Hepatocyte (in vitro differentiated cells): ENCODE data around the gene HAND2. TPM values are rescaled to one million over a fixed set of nuclear protein-coding genes. Genes with fewer than 3 reads are reported as not detected.

Experiments used
- DNase-seq: peaks from one replicate; pipeline ENCODE4 v3.0.0-alpha.2; 2016; ENCODE audit warnings: low spot score
- H2AFZ ChIP-seq: fragments of 200-600 bp; sonication (generic); 2 replicates; pipeline ENCODE4 v1.6.0; 2016; ENCODE audit warnings: antibody characterized with exemption, mild to moderate bottlenecking
- H3K27ac ChIP-seq: fragments of 200-600 bp; sonication (generic); 2 replicates; pipeline ENCODE4 v1.5.1; 2016; ENCODE audit warnings: mild to moderate bottlenecking
- H3K27me3 ChIP-seq: fragments of 200-600 bp; sonication (generic); 2 replicates; pipeline ENCODE4 v1.6.1; 2016
- H3K36me3 ChIP-seq: fragments of 200-600 bp; sonication (generic); replicated peaks from 2 replicates; pipeline ENCODE4 v1.5.1; 2016; ENCODE audit warnings: low read depth; ENCODE audit not compliant: insufficient read depth
- H3K4me1 ChIP-seq: fragments of 200-600 bp; sonication (generic); 2 replicates; pipeline ENCODE4 v1.5.1; 2016; ENCODE audit warnings: mild to moderate bottlenecking, moderate library complexity; ENCODE audit not compliant: insufficient read depth
- H3K4me2 ChIP-seq: fragments of 200-600 bp; sonication (generic); 2 replicates; pipeline ENCODE4 v1.6.0; 2016
- H3K4me3 ChIP-seq: fragments of 200-600 bp; sonication (generic); 2 replicates; pipeline ENCODE4 v1.5.1; 2016; ENCODE audit warnings: mild to moderate bottlenecking
- H3K79me2 ChIP-seq: fragments of 200-600 bp; sonication (generic); 2 replicates; pipeline ENCODE4 v1.6.0; 2017; ENCODE audit warnings: mild to moderate bottlenecking
- H3K9me2 ChIP-seq: fragments of 200-600 bp; sonication (generic); replicated peaks from 2 replicates; pipeline ENCODE4 v1.6.0; 2017; ENCODE audit warnings: mild to moderate bottlenecking; ENCODE audit not compliant: insufficient read depth
- H3K9me3 ChIP-seq: fragments of 200-600 bp; sonication (generic); 2 replicates; pipeline ENCODE4 v1.5.1; 2016; ENCODE audit warnings: low read depth, mild to moderate bottlenecking
- H4K20me1 ChIP-seq: fragments of 200-600 bp; sonication (generic); 2 replicates; pipeline ENCODE4 v1.6.0; 2016; ENCODE audit warnings: mild to moderate bottlenecking; ENCODE audit not compliant: insufficient read depth, poor library complexity, severe bottlenecking
- EZH2 ChIP-seq: fragments of 200-600 bp; sonication (generic); IDR thresholded peaks from 2 replicates; pipeline ENCODE4 v1.6.1; 2016; ENCODE audit warnings: antibody characterized with exemption, mild to moderate bottlenecking, borderline replicate concordance
- EZH2phosphoT487 ChIP-seq: fragments of 200-600 bp; sonication (generic); IDR thresholded peaks from one replicate; pipeline ENCODE4 v1.6.1; 2018; ENCODE audit warnings: antibody characterized with exemption, mild to moderate bottlenecking, low read depth, moderate library complexity; ENCODE audit not compliant: unreplicated experiment, severe bottlenecking
- WGBS: methylation state at CpG from one replicate; pipeline ENCODE4 v1.1.6; 2016; ENCODE audit warnings: low lambda C conversion rate; ENCODE audit errors: missing lambda C conversion rate; 5-methylcytosine and 5-hydroxymethylcytosine counted together
- polyA plus RNA-seq: library from polyadenylated mRNA; unstranded; fragments of >200 nt; fragmentation: Nextera tagmentation; extraction: Ambion mirVana; gene quantifications from 2 replicates; pipeline ENCODE4 v1.2.1, GENCODE V29; 2016
- total RNA-seq: library from RNA; depleted of rRNA; stranded (reverse); fragments of >200 nt; gene quantifications from 2 replicates; pipeline ENCODE4 v1.2.3, GENCODE V29; 2014
- TF ChIP-seq, protein P1 (sequence below): fragments of 200-600 bp; sonication (generic); IDR thresholded peaks from 2 replicates; pipeline ENCODE4 v1.5.1; 2016; ENCODE audit warnings: antibody characterized with exemption, mild to moderate bottlenecking; ENCODE audit not compliant: poor library complexity

Gene HAND2
- total and polyA plus RNA-seq, 2 experiments from 2014 or later, result 69.7 to 141 TPM

DNA sequence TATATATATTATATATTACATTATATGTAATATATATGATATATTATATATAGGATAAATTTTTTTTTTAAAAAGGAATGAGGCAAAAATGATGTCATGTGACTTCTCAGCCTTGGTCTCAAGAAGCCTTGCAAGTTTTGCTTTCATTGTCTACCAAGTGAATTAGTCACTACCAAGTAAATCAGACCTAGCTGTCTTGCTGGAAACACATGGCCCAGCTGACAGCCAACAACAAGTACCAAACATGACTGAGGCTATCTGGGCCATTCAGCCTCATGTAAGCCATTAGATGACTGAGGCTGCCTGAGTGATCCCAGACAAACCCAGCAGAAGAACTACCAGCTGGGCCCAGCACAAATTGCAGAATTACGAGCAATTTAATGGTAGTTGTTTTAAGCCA, 44.9 kb downstream of the HAND2 start:
- Histone ChIP-seq H3K4me2 (no peak overlapping the region), H4K20me1 (no peaks in the 10 kb centered on the region), H3K36me3 (no peaks in the 10 kb centered on the region), H3K27ac (no peak overlapping the region), H3K4me1 (no peaks in the 10 kb centered on the region), H3K9me2 (no peaks in the 10 kb centered on the region), H3K9me3 (no peaks in the 10 kb centered on the region), H3K27me3 (no peaks in the 10 kb centered on the region), H3K4me3 (no peak overlapping the region), H3K79me2 (no peaks in the 10 kb centered on the region), H2AFZ (no peak overlapping the region)
- 88% methylated on average over 1 of the region's 1 CpG for WGBS
- TF ChIP-seq EZH2 (no peak), EZH2phosphoT487 (no peak)
- TF ChIP-seq, protein P1, sequence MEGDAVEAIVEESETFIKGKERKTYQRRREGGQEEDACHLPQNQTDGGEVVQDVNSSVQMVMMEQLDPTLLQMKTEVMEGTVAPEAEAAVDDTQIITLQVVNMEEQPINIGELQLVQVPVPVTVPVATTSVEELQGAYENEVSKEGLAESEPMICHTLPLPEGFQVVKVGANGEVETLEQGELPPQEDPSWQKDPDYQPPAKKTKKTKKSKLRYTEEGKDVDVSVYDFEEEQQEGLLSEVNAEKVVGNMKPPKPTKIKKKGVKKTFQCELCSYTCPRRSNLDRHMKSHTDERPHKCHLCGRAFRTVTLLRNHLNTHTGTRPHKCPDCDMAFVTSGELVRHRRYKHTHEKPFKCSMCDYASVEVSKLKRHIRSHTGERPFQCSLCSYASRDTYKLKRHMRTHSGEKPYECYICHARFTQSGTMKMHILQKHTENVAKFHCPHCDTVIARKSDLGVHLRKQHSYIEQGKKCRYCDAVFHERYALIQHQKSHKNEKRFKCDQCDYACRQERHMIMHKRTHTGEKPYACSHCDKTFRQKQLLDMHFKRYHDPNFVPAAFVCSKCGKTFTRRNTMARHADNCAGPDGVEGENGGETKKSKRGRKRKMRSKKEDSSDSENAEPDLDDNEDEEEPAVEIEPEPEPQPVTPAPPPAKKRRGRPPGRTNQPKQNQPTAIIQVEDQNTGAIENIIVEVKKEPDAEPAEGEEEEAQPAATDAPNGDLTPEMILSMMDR, result no peak
- DNase-seq, result no peak

DNA sequence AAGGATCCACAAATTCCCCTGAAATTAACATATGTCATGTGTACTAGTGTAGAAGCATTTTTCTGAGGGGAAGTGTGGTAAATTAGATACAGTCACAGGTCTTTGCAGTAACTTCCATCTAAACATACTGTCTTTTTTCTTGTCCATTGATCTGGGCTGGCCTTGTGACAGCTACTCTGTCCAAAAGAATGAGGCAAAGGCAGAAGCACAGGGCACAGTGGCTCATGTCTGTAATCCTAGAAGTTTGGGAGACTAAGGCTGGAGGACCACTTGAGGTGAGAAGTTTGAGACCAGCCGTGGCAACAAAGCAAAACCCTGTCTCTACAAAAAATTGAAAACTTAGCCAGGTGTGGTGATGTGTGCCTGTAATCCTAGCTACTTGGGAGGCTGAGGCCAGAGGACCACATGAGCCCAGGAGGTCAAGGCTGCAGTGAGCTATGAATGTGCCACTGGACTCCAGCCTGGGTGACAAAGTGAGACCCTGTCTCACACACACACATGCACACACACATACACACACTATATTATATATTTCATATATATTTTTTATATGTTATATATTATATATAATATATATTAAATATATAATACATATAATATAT, 47.6 kb downstream of the HAND2 start:
- WGBS, result 100% methylated on average over 1 of the region's 1 CpG

DNA sequence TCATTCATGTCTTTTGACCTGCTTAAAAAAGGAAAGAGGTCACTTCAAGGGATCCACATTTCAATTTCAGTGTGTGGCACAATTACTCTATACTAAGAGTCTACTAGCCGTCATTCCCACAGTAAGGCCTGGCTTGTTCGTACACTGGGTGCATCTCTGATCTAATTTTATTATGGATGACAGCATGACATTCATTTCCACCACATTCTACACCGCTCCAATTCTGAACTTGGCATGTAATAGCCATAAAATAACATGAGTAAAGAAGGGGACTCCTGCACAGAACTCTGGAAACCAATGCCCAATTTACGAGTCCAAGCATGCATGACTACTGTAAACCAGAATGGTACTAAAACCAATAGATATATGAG, 51.1 kb downstream of the HAND2 start:
- Histone ChIP-seq H3K4me1 (no peaks in the 10 kb centered on the region), H3K36me3 (no peaks in the 10 kb centered on the region), H2AFZ (no peak overlapping the region), H3K9me2 (no peaks in the 10 kb centered on the region), H3K9me3 (no peaks in the 10 kb centered on the region), H3K79me2 (no peaks in the 10 kb centered on the region), H3K4me3 (no peak overlapping the region), H3K4me2 (no peak overlapping the region), H4K20me1 (no peaks in the 10 kb centered on the region), H3K27ac (peak overlapping the region; percentile 7), H3K27me3 (no peaks in the 10 kb centered on the region)
- WGBS, result 90% methylated on average over 4 of the region's 4 CpGs
- no peak for TF ChIP-seq EZH2phosphoT487
- TF ChIP-seq EZH2, result no peak
- TF ChIP-seq, protein P1, result no peak
- DNase-seq, result no peak

More for the DNA sequence above, 47.6 kb downstream of the HAND2 start:
- H3K4me2 ChIP-seq, result no peak overlapping the region
- DNase-seq, result no peak
- no peaks in the 10 kb centered on the region for H3K27me3 ChIP-seq
- H3K4me3 ChIP-seq, result no peak overlapping the region
- no peaks in the 10 kb centered on the region for H3K9me3 ChIP-seq
- H3K9me2 ChIP-seq, result no peaks in the 10 kb centered on the region
- H3K4me1 ChIP-seq, result no peaks in the 10 kb centered on the region
- TF ChIP-seq, protein P1, result no peak
- TF ChIP-seq EZH2 (no peak), EZH2phosphoT487 (no peak)
- no peaks in the 10 kb centered on the region for H4K20me1 ChIP-seq
- no peaks in the 10 kb centered on the region for H3K79me2 ChIP-seq
- H2AFZ ChIP-seq, result no peak overlapping the region
- no peaks in the 10 kb centered on the region for H3K36me3 ChIP-seq
- no peak overlapping the region for H3K27ac ChIP-seq
